T47D (cell line): ENCODE measurements around the gene PCID2.

Experiments
- DNase-seq, 2 experiments: peaks; one replicate each; pipeline versions ENCODE4 v3.0.0 to v3.0.0-alpha.2; 2011 to 2012; ENCODE audit warnings: low read depth in 1 of 2, low spot score in 1 of 2
- JUND ChIP-seq: IDR thresholded peaks from 2 replicates; pipeline ENCODE4 v1.6.1; 2012; ENCODE audit warnings: low read depth
- in situ Hi-C: cut with HindIII; loops from 2 replicates; pipeline ENCODE4 v1.10.0; 2016; ENCODE audit warnings: low sequenced_read_pairs, low pct_unique_long_range_greater_than_20kb

PCID2 gene

DNA sequence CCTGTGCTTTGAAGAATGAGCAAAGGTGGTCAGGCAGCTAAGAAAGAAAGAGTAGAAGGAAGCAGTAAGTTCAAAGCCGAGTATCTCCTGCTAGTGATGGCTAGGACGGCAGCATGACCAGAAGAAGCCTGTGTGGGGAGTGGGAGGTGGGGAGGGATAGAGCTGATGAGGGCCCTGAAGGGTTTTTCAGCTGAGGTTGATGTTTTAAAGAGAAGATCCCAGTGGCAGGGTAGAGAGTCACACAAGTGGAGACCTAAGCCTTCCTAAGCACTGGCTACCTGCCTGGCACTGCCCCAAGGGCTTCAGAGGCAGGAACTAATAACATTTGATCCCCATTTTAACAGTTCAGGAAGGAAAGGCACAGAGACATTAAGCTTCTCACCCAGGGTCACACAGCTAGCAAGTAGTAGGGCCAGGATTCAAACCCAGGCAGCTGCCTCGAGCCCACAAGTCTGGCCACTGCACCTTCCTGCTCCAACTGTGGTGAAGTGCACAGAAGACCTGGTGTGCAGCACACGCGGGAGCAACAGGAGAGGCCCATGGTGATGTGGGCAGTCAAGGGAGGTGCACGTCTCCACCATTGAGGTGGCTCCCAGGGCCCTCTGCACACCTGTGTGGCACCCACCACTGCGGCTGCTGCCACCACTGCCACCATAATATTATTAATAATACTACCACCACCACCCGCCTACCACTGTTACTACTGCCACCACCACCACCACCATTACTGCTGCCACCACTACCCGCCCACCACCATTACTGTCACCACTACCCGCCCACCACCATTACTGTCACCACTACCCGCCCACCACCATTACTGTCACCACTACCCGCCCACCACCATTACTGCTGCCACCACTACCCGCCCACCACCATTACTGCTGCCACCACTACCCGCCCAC is 23.1 kb upstream of the PCID2 start:
- TF ChIP-seq JUND: no peak
- no peak for DNase-seq
- in situ Hi-C loops: no loop called here

DNA sequence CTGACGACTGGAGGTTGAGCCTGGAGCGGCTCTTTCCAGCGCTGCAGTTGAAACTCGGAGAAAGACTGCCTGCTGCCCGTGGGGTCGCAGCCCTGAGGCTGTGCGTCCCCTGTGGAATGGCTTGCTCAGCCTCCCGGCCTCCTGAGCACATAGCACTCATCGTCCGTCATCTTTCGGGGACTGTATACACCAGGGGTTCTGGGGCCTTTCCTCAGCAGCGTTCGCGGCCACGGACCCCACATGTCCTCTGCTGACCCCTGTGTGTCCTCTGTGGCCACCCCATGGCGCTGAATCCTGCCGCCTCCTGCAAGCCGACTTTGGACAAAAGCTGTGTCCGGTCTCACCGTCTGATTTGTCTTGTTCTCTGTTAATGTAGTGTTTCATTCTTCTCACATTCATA is 21.3 kb upstream of the PCID2 start:
- no peak for TF ChIP-seq JUND
- in situ Hi-C loops: no loop called here
- no peak for DNase-seq

DNA sequence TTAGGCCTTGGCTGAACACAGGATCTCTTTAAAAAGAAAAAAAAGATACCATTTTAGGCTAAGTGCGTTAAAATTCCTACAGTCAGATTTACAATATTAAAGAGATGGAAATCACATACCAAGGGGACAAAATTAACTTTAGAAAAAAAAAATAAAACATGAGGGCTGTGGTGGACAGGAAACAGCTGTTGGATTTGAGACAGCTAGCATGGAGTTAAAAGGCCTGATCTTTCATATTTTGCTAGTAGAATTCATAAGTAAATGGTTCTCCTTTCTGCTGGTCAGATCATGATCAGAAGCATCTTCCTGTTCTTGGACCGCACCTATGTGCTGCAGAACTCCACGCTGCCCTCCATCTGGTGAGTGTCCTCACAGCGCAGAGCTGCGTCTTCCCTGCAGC is 20.7 kb upstream of the PCID2 start:
- no peak for DNase-seq
- no peak for TF ChIP-seq JUND
- in situ Hi-C loops: no loop called here

DNA sequence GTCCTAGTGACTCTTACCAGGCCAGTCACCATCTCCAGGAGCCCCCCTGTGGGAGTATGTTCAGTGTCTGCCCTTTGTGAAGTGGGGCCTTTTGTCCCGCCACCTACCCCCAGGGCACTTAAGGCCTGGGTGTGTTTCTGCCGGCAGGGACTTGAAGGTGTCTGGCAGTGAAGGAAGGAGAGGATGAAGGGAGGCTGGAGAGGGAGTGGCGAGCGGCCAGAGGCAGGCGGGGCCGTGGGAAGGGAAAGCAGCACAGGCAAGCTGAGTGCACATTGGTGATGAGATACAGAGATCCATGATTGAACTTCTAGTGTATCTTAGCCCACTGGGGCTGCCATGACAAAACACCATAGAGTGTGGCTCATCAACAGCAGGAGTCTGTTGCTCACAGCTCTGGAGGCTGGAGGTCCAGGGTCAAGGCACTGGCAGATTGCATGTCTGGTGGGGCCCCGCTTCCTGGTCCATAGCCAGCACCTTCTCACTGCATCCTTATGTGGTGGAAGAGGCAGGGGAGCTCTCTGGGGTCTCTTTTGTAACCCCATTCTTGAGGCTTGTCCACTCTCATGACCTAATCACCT is 18.5 kb upstream of the PCID2 start:
- no peak for DNase-seq
- no peak for TF ChIP-seq JUND
- in situ Hi-C loops: no loop called here

DNA sequence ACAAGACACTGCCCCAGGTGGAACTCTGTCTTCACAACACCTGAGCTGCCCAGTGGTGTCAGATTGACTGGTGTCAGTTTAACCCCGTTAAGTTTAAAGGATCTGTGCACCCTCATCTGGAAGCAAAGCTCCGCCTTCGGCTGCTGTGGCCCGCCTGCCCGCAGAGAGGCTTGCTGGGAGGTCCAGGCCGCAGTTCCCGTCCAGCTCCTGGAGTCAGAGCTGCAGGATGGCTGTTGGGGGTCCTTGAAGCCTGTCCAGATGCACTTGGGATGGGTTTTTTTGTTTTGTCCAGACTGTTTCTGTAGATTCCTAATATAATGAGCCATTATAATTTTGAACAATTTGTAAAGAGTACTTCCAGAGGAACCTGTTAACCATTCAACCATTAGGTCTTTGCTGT is 17.0 kb upstream of the PCID2 start:
- DNase-seq: no peak
- in situ Hi-C loops: no loop called here
- TF ChIP-seq JUND: no peak

DNA sequence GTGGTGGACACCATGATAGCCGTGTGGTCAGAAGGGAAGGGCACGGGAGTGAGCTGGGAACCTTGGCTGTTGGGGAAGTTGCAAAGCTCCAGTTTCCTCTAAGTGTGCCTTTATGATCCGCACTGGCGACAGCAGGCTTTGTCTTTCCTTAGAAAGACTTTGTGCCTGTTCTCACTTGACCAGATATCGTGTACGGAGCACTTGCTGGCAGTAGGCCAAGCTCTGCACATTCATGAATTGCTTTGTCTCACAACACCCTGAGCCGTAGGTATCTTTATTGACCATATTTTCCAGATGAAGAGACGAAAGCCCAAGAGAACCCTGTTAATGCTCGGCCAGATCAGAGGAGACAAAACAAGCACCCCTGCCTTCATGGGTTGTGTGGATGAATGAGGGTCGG is 16.0 kb upstream of the PCID2 start:
- no peak for DNase-seq
- in situ Hi-C loops: no loop called here
- TF ChIP-seq JUND: no peak

DNA sequence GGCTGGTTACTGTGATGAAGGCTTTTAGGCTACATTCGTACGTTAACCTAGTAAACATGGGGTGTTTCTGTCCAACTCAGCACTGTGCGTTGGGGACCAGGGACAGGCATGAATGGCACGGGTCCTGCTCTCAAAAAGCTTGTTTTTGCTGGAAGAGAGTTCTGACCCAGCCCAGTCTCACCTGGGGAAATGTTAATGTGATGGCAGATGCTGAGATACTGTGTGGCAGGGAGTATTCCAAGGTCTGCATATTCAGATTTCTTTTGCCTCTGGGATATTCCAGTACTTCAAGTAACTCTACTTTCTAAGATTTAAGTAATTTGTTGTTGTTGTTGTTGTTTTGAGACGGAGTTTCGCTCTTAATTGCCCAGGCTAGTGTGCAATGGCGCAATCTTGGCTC is 14.6 kb upstream of the PCID2 start:
- no peak for TF ChIP-seq JUND
- in situ Hi-C loops: no loop called here
- DNase-seq: no peak

DNA sequence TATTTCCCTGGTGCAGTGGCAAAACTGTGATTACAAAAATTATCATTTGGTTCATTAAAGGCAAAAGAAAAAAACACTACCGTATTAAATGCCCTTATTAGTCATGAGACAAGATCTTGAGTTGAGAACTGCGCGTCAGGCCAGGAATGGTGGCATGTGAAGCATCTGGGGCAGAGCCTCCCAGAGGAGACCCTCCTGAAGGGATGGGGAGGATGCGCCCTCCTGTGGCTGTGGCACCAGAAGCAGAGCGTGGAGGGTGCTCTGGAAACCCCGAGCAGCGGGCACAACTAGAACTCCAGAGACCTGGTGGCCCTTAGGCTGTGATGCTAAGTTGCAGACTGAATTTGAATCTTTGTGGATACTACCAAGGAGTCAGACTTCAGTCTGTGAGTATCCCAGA is 12.4 kb upstream of the PCID2 start:
- in situ Hi-C loops: no loop called here
- no peak for DNase-seq
- TF ChIP-seq JUND: no peak

DNA sequence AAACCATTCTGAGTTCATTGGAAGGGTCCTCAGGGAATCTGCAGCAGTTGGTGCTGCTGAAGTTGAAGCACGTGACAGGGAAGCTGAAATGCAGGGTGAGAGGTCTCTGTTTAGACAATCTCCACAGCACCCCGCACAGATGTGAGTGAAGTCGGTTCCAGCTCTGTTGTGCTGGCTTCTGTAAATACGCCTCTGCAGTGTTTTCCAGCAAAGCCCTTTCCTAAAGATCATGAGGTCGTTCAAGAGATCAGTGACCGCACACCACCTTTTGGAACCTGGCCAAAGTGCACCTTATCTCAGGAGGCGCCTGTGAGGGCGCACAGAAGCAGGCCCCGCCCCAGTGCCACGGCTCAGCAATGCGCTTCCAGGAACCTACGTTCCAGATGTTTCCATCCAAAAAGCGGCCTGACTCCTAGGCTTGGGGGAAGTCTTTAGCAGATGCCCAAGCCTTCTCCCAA is 11.7 kb upstream of the PCID2 start:
- no peak for DNase-seq
- no peak for TF ChIP-seq JUND
- in situ Hi-C loops: no loop called here

DNA sequence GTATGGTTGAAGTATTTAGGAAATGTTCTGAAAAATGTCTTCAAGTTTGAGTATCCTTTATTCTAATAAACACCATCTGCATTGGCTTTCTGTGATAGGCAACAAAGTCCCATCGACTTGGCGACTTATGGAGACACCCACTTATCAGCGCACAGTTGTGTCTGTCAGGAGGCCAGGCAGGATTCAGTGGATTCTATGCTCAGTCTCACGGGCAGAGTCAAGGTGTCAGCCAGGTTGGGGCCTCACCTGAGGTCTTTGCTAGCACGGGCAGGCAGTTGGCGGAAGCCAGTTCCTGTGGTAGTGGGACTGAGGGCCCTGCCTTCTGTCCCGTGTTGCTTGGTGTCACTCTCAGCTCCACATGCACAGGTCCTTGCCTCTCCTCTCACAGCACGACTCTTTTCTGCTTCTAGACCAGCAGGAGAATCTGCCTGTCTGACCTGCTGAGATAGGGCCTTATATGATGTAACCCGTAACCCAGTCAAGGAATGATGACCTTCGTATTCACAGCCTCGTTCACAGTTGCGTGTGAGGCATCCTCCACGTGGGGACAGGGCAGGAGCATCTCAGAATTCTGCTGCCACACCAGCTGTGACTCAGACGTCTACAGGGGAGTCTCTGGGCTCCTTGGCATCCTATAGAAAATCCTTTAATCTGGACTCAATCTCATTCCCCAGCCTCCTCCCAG is 10.9 kb upstream of the PCID2 start:
- no peak for TF ChIP-seq JUND
- DNase-seq: no peak
- in situ Hi-C loops: no loop called here

DNA sequence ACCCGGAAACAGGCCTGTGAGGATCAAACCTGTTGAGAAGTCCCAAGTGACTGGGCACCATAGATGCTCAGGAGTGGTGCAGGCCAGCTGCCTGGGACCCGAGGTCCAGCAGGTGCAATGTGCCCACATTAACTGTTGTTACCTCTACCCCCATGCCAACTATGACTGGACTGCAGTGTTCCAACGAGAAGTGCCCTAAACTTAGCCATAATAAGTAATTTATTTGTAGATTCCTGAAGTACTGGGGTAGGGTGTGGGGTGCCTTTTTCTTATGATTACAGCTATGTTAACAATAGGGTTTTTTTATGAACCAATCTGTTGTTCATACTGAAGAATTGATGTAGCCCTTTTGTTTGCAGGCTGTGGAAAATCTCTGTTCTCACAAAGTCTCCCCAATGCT is 10.1 kb upstream of the PCID2 start:
- TF ChIP-seq JUND: no peak

DNA sequence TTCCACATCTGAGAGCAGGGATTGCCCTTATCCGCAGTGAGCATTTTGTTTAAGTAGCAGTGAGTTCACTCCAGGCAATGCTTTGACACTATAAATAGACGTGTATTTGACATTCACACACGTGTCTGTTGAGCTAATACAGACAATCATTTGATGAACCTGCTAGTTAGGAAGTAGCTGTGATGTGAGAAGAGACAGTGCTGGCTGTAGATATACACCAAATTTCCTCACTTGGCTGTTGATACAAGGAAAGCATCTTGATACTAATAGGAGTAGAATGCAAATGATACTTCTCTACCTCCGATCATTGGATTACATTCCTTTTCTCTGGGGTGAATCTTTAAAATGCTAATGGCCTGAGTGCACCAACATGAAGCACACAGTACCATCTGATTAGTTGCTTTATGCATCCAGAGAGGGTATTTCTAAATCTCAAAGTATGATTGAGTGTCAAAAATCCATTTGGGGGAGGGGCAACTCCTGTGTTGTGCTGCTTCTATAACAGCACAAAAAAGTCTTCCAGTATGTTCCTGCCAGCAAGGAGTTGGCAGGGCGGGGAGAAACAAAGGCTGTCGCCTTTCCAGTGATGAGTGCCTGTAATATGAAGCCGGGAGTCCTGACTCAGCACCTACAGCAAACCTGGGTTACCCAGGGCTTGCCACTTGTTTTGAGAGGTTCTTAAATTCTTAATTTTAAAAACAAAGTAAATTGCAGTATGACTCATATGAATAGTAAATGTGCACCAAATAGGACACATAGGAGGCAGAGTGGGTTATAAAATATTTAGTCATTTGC is 8.0 kb upstream of the PCID2 start:
- TF ChIP-seq JUND: no peak
- DNase-seq: peak in 1 of 2 experiments; percentile 69
- in situ Hi-C loops: no loop called here

More for the DNA sequence above, 10.1 kb upstream of the PCID2 start:
- no peak for DNase-seq
- in situ Hi-C loops: no loop called here
